ENCODE measurements around the gene SLC40A1. TPM values are rescaled to one million over a fixed set of nuclear protein-coding genes. Genes with fewer than 3 reads are reported as not detected.

The SLC40A1 gene
- total RNA-seq, 1 donor from 2014 or later = 40.8 TPM

GRCh38 chr2:189561371-189562038 lies 19.1 kb downstream of the SLC40A1 start:
- Histone ChIP-seq H3K36me3 (peaks cover 18 to 41% of the 10 kb centered on the region in 2 donors), H3K4me1 (peaks cover 22 to 56% of the 10 kb centered on the region in 2 donors), H3K27me3 (no peaks in the 10 kb centered on the region), H3K9me3 (no peaks in the 10 kb centered on the region), H3K27ac (peak overlapping the region; percentile 45 to 89), H3K4me3 (peak overlapping the region; percentile 8 to 48)
- DNase-seq (ENCODE audit: low spot score in 2 of 2) = no peak
- TF ChIP-seq, protein P1, sequence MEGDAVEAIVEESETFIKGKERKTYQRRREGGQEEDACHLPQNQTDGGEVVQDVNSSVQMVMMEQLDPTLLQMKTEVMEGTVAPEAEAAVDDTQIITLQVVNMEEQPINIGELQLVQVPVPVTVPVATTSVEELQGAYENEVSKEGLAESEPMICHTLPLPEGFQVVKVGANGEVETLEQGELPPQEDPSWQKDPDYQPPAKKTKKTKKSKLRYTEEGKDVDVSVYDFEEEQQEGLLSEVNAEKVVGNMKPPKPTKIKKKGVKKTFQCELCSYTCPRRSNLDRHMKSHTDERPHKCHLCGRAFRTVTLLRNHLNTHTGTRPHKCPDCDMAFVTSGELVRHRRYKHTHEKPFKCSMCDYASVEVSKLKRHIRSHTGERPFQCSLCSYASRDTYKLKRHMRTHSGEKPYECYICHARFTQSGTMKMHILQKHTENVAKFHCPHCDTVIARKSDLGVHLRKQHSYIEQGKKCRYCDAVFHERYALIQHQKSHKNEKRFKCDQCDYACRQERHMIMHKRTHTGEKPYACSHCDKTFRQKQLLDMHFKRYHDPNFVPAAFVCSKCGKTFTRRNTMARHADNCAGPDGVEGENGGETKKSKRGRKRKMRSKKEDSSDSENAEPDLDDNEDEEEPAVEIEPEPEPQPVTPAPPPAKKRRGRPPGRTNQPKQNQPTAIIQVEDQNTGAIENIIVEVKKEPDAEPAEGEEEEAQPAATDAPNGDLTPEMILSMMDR (IDR thresholded peaks at IDR 0.05) = no peak
- intact Hi-C loops (cut with DNase I) = no loop called here

DNA sequence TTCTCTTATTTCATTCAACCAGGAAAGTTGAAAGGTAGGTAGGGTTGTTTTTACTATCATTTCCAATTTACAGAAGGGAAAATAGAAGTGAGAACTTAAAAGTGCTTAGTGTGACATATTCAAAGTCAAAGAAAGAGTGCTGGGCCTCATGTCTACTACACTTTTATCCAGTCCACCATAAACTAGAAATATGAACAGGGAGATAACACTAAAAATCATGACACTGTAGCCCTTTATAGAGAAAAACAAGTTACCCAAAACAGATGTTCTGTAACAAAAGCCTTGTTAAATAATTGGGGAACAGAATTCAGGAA lies 20.4 kb downstream of the SLC40A1 start:
- peaks cover 17 to 59% of the 10 kb centered on the region in 2 donors for H3K4me1 ChIP-seq
- H3K27ac ChIP-seq = peak overlapping the region; percentile 82 to 89
- H3K4me3 ChIP-seq = no peak overlapping the region
- peaks cover 15 to 36% of the 10 kb centered on the region in 2 donors for H3K36me3 ChIP-seq
- intact Hi-C loops (cut with DNase I) = no loop called here
- no peak for DNase-seq (ENCODE audit: low spot score in 2 of 2)
- no peaks in the 10 kb centered on the region for H3K27me3 ChIP-seq
- TF ChIP-seq, protein P1 (IDR thresholded peaks at IDR 0.05) = no peak
- H3K9me3 ChIP-seq = no peaks in the 10 kb centered on the region

DNA sequence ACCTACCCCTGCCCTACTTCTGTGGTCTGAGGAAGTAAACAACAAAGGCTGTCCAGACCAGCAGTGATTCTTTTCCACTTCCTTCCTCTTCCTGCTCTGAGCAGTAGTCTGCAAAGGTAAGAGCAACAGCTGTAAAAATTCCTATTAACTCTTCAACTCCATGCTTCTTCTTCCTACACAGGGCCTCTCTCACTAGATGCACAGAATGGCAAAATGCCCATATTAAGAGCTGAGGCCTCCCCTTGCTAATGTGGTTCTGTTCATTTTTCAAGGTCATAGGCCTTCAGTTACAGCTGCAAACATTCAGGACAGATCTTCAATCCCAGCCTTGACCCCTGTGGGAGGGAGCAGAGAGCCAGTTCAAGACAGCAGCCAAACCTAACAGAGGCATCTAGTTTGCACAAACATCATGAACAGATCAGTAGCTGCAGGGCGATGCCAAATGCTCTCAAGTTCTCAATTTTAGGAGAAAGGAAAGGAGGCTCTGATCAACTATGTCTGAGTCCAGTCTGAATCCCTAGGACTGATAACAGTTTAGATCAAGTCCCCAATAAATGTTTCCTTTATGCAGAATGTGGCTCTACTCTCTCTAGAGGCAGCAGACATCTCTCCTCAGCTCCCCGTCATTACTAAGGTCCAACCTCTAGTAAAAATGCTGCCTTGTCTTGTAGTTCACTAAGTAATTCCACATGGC lies 20.9 kb downstream of the SLC40A1 start:
- no peak for DNase-seq (ENCODE audit: low spot score in 2 of 2)
- TF ChIP-seq, protein P1 (IDR thresholded peaks at IDR 0.05) = no peak
- Histone ChIP-seq H3K4me3 (no peak overlapping the region), H3K27ac (peak overlapping the region; percentile 82 to 89), H3K9me3 (no peaks in the 10 kb centered on the region), H3K27me3 (no peaks in the 10 kb centered on the region), H3K36me3 (peaks cover 10 to 31% of the 10 kb centered on the region in 2 donors), H3K4me1 (peaks cover 17 to 60% of the 10 kb centered on the region in 2 donors)
- intact Hi-C loops (cut with DNase I) = loop anchor here (10.0 kb wide), 1 partner anchor 185 kb away; no protein-coding TSS in a partner anchor

GRCh38 chr2:189558516-189559272 lies 21.9 kb downstream of the SLC40A1 start:
- no peaks in the 10 kb centered on the region for H3K9me3 ChIP-seq
- intact Hi-C loops (cut with DNase I) = loop anchor here (10.0 kb wide), 1 partner anchor 184 kb away; no protein-coding TSS in a partner anchor
- peaks cover 17 to 65% of the 10 kb centered on the region in 2 donors for H3K4me1 ChIP-seq
- TF ChIP-seq, protein P1 (IDR thresholded peaks at IDR 0.05) = no peak
- peaks cover 1 to 21% of the 10 kb centered on the region in 2 donors for H3K36me3 ChIP-seq
- H3K27me3 ChIP-seq = no peaks in the 10 kb centered on the region
- no peak overlapping the region for H3K4me3 ChIP-seq
- no peak for DNase-seq (ENCODE audit: low spot score in 2 of 2)
- peak overlapping the region; percentile 82 to 89 for H3K27ac ChIP-seq

DNA sequence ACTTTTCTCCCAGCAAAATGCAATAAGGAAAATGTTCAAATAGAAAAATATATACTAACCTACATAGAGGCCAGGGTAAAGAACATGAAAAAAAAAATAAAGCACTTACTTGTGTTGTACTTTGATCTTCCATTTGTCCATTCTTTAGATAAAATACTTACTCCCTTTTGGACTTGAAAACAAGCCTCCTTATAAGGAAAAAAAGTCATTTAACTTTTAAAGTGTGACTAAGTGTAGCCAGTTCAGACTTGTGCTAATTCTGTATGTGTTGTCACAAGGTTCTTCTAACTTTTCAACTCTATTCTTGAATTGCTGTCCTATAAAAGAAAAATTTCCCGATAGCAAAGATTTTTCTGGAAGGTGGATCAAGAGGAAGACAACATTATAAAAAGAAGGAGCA lies 23.2 kb downstream of the SLC40A1 start:
- no peak overlapping the region for H3K4me3 ChIP-seq
- H3K9me3 ChIP-seq = no peaks in the 10 kb centered on the region
- peaks cover 17 to 70% of the 10 kb centered on the region in 2 donors for H3K4me1 ChIP-seq
- TF ChIP-seq, protein P1 (IDR thresholded peaks at IDR 0.05) = no peak
- intact Hi-C loops (cut with DNase I) = loop anchor here (10.0 kb wide), 1 partner anchor 183 kb away; no protein-coding TSS in a partner anchor
- H3K27me3 ChIP-seq = no peaks in the 10 kb centered on the region
- DNase-seq (ENCODE audit: low spot score in 2 of 2) = no peak
- H3K27ac ChIP-seq = peak overlapping the region; percentile 82 to 89
- peaks cover 0 to 12% of the 10 kb centered on the region in 2 donors for H3K36me3 ChIP-seq
